H1 (cell line): ENCODE data around the gene PROK2.

Experiments used
- BRCA1 ChIP-seq: IDR thresholded peaks from 2 replicates; pipeline ENCODE4 v1.6.1; 2012; ENCODE audit warnings: low read depth, low read length, improper control_type of control experiment
- HDAC2 ChIP-seq, 2 experiments: fragments of 300-600 bp in 1 of 2; sonication (generic) in 1 of 2; IDR thresholded peaks; 2 replicates each; pipeline ENCODE4 v1.6.1; 2011 to 2012; ENCODE audit warnings: low read depth in 2 of 2, low read length in 2 of 2, mild to moderate bottlenecking in 2 of 2, moderate library complexity in 2 of 2, borderline replicate concordance in 1 of 2, inconsistent platforms in 1 of 2
- HDAC6 ChIP-seq: IDR thresholded peaks from one replicate; pipeline ENCODE4 v1.7.1; 2012; ENCODE audit warnings: low read depth, mild to moderate bottlenecking, inconsistent platforms, low read length, moderate library complexity
- POLR2AphosphoS5 ChIP-seq: IDR thresholded peaks from 2 replicates; pipeline ENCODE4 v1.6.1; 2011; ENCODE audit warnings: low read depth, low read length
- SP1 ChIP-seq: IDR thresholded peaks from 2 replicates; pipeline ENCODE4 v1.6.1; 2011; ENCODE audit warnings: low read depth, low read length
- TAF1 ChIP-seq: IDR thresholded peaks from 2 replicates; pipeline ENCODE4 v1.6.1; 2011; ENCODE audit warnings: mild to moderate bottlenecking, low read depth, low read length
- TBP ChIP-seq: IDR thresholded peaks from 2 replicates; pipeline ENCODE4 v1.6.1; 2011; ENCODE audit warnings: low read depth, low read length, improper control_type of control experiment
- TF ChIP-seq, protein P1 (sequence below), 3 experiments: IDR thresholded peaks; 1 replicate in 2 of 3; 2 replicates in 1 of 3; pipeline versions ENCODE4 v1.5.1 to v1.6.1; 2011; ENCODE audit warnings: low read length in 3 of 3, mild to moderate bottlenecking in 3 of 3, inconsistent platforms in 2 of 3, low read depth in 1 of 3, moderate library complexity in 1 of 3; ENCODE audit not compliant: insufficient read depth in 1 of 3; ENCODE audit errors: control extremely low read depth in 1 of 3
- TF ChIP-seq, protein P2 (sequence below): IDR thresholded peaks from 2 replicates; pipeline ENCODE4 v1.6.1; 2012; ENCODE audit warnings: inconsistent platforms
- TF ChIP-seq, protein P3 (sequence below): IDR thresholded peaks from 2 replicates; pipeline ENCODE4 v1.6.1; 2011; ENCODE audit warnings: low read length, improper control_type of control experiment

DNA sequence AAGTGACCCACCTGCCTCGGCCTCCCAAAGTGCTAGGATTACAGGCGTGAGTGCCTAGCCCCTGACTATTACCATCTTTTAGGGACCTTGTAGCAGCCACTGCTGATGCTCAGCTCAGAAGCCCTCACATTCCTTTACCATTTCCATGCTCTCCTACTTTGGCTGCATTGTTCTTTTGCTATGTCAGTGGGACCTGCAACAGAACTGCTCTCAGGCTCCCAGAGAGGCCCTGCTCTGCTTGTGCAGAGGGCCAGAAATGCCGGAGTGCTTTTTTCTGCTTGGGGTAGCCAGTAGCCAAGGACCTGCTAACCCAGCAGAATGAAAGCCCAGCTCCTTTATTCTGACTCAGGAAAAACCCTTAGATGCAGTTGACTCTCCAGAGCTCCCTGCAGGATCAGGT is 18.3 kb upstream of the PROK2 start:
- TF ChIP-seq HDAC2 (IDR thresholded peaks at IDR 0.05; ENCODE audit: borderline replicate concordance in 1 of 2, low read depth in 2 of 2, low read length in 2 of 2) (no peak), POLR2AphosphoS5 (no peak), BRCA1 (no peak), SP1 (no peak), TAF1 (no peak), TBP (no peak), HDAC6 (no peak)
- TF ChIP-seq, protein P1, sequence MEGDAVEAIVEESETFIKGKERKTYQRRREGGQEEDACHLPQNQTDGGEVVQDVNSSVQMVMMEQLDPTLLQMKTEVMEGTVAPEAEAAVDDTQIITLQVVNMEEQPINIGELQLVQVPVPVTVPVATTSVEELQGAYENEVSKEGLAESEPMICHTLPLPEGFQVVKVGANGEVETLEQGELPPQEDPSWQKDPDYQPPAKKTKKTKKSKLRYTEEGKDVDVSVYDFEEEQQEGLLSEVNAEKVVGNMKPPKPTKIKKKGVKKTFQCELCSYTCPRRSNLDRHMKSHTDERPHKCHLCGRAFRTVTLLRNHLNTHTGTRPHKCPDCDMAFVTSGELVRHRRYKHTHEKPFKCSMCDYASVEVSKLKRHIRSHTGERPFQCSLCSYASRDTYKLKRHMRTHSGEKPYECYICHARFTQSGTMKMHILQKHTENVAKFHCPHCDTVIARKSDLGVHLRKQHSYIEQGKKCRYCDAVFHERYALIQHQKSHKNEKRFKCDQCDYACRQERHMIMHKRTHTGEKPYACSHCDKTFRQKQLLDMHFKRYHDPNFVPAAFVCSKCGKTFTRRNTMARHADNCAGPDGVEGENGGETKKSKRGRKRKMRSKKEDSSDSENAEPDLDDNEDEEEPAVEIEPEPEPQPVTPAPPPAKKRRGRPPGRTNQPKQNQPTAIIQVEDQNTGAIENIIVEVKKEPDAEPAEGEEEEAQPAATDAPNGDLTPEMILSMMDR (IDR thresholded peaks at IDR 0.05; ENCODE audit: control extremely low read depth in 1 of 3, insufficient read depth in 1 of 3, low read depth in 1 of 3, low read length in 3 of 3): no peak
- TF ChIP-seq, protein P2, sequence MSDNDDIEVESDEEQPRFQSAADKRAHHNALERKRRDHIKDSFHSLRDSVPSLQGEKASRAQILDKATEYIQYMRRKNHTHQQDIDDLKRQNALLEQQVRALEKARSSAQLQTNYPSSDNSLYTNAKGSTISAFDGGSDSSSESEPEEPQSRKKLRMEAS: no peak
- TF ChIP-seq, protein P3, sequence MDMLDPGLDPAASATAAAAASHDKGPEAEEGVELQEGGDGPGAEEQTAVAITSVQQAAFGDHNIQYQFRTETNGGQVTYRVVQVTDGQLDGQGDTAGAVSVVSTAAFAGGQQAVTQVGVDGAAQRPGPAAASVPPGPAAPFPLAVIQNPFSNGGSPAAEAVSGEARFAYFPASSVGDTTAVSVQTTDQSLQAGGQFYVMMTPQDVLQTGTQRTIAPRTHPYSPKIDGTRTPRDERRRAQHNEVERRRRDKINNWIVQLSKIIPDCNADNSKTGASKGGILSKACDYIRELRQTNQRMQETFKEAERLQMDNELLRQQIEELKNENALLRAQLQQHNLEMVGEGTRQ: no peak
